Left forelimb (tissue), 1 donor: ENCODE data around the gene MAPK8IP2.
"Not testable (repeated sequence)": the region's sequence is repeated elsewhere in the genome, so short reads cannot be mapped to it uniquely, and the experiment has no call there.

ENCODE experiments used
- DNase-seq: peaks from one replicate; pipeline ENCODE4 v3.0.0-alpha.2; 2018; ENCODE audit warnings: low spot score

Gene MAPK8IP2

GRCh38 chr22:50599816-50600455, 657 bp upstream of the MAPK8IP2 start:
- peak; percentile 81 for DNase-seq

GRCh38 chr22:50600967-50601668, 525 bp downstream of the MAPK8IP2 start:
- no peak for DNase-seq

- DNase-seq = no peak
These were observed 1.2 kb downstream of the MAPK8IP2 start for GRCh38 chr22:50601669-50602337.

GRCh38 chr22:50602338-50602700, 1.7 kb downstream of the MAPK8IP2 start:
- DNase-seq = no peak

- DNase-seq = no peak
These were observed 3.1 kb downstream of the MAPK8IP2 start for GRCh38 chr22:50603511-50604255.

GRCh38 chr22:50604256-50605001, 3.8 kb downstream of the MAPK8IP2 start:
- DNase-seq = no peak

- DNase-seq = no peak
These were observed 4.5 kb downstream of the MAPK8IP2 start for GRCh38 chr22:50605002-50605612.

- DNase-seq = no peak
These were observed 5.1 kb downstream of the MAPK8IP2 start for GRCh38 chr22:50605613-50606074.

GRCh38 chr22:50606165-50606945, 5.8 kb downstream of the MAPK8IP2 start:
- DNase-seq = no peak

- no peak for DNase-seq
These were observed 6.5 kb downstream of the MAPK8IP2 start for GRCh38 chr22:50606946-50607658.

GRCh38 chr22:50607659-50608020, 7.0 kb downstream of the MAPK8IP2 start:
- no peak for DNase-seq

- not testable (repeated sequence) for DNase-seq
These were observed 7.7 kb downstream of the MAPK8IP2 start for GRCh38 chr22:50608058-50608840.

- DNase-seq = no peak
These were observed 8.4 kb downstream of the MAPK8IP2 start for GRCh38 chr22:50608996-50609395.

GRCh38 chr22:50609599-50609998, 9.0 kb downstream of the MAPK8IP2 start:
- no peak for DNase-seq

GRCh38 chr22:50610041-50610451, 9.5 kb downstream of the MAPK8IP2 start:
- no peak for DNase-seq

GRCh38 chr22:50610581-50610980, 10.0 kb downstream of the MAPK8IP2 start:
- DNase-seq = no peak

GRCh38 chr22:50611341-50612060, 10.9 kb downstream of the MAPK8IP2 start:
- no peak for DNase-seq

- no peak for DNase-seq
These were observed 11.6 kb downstream of the MAPK8IP2 start for GRCh38 chr22:50612168-50612527.
